HCEC 1CT (cell line): ENCODE results near the gene RHOA.

Experiments used
- DNase-seq: peaks from one replicate; pipeline ENCODE4 v3.0.0-alpha.2; 2017

RHOA gene

GRCh38 chr3:49313896-49314688 lies 97.7 kb downstream of the RHOA start:
- DNase-seq: no peak

- DNase-seq: no peak
These were observed 100.5 kb downstream of the RHOA start for GRCh38 chr3:49311283-49311682.

GRCh38 chr3:49310677-49311076 lies 101.1 kb downstream of the RHOA start:
- DNase-seq: no peak
